Measurements from ENCODE around the gene SF1.
A peak's percentile ranks its signal among the peaks of the same experiment; 100 is the strongest.

DNA sequence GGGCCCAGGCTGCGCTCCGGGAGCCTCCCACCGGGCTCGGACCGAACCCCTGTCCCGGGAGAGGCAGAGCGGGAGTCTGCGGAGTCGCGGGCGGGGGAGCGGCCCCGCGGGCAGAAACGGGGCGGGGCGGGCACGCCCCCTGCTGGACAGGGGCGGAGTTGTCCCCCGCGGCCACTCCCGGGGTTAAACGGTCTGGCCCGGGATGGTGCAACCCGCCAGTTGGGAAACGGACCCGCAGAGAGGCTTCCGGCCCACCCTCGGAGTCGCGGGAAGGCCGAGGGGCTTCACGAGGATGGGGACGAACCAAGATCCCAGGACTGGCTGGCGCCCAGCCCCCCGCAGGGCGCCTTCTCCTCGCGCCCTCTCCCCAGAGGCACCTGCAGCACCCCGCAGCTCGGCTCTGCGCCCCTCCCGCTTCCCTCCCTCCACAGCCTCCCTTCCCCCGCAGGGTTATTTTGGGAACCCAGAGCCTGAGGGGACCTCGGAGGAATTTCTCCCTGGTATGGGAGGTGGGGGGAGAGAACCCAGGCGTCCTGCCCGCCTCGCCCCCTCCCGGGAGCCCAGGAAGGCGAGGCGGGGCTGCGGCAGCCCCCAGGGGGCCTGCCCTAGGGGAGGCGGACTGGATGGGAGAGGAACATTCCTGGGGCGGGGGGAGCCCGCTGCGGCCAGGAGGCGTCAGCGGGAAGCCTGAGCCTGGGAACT, 35.3 kb downstream of the SF1 start:
- TF ChIP-seq POLR2AphosphoS5 (IDR thresholded peaks at IDR 0.05; ENCODE audit: low read depth, low read length) (no peak), POLR2A (IDR thresholded peaks at IDR 0.05; ENCODE audit: control extremely low read depth in 1 of 2, low read depth in 2 of 2, low read length in 2 of 2) (0 out of 3 replicates have a peak, but pooled peaks of 1 of the 2 experiments have one; percentile 14), JUN (IDR thresholded peaks at IDR 0.05; ENCODE audit: low read depth, low read length) (no peak), BRCA1 (IDR thresholded peaks at IDR 0.05; ENCODE audit: low read depth, low read length) (no peak), SRF (IDR thresholded peaks at IDR 0.05; ENCODE audit: low read depth, low read length) (no peak), YY1 (IDR thresholded peaks at IDR 0.05; ENCODE audit: low read depth, low read length) (no peak), EZH2 (IDR thresholded peaks at IDR 0.05; ENCODE audit: low read depth, low read length, severe bottlenecking) (no peak), CREB1 (IDR thresholded peaks at IDR 0.05) (no peak), RXRA (IDR thresholded peaks at IDR 0.05; ENCODE audit: insufficient read depth, low read depth, low read length) (no peak), EGR1 (IDR thresholded peaks at IDR 0.05; ENCODE audit: borderline replicate concordance, low read depth, low read length) (no peak), SIN3A (conservative IDR thresholded peaks at IDR 0.05 in 1 of 2, IDR thresholded peaks at IDR 0.05 in 1 of 2; ENCODE audit: low read depth in 1 of 2, low read length in 2 of 2) (no peak), ZNF274 (IDR thresholded peaks at IDR 0.05; ENCODE audit: borderline replicate concordance, extremely low read depth, low read length) (no peak)
- TF ChIP-seq, protein P1, sequence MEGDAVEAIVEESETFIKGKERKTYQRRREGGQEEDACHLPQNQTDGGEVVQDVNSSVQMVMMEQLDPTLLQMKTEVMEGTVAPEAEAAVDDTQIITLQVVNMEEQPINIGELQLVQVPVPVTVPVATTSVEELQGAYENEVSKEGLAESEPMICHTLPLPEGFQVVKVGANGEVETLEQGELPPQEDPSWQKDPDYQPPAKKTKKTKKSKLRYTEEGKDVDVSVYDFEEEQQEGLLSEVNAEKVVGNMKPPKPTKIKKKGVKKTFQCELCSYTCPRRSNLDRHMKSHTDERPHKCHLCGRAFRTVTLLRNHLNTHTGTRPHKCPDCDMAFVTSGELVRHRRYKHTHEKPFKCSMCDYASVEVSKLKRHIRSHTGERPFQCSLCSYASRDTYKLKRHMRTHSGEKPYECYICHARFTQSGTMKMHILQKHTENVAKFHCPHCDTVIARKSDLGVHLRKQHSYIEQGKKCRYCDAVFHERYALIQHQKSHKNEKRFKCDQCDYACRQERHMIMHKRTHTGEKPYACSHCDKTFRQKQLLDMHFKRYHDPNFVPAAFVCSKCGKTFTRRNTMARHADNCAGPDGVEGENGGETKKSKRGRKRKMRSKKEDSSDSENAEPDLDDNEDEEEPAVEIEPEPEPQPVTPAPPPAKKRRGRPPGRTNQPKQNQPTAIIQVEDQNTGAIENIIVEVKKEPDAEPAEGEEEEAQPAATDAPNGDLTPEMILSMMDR (IDR thresholded peaks at IDR 0.05; ENCODE audit: control extremely low read depth in 1 of 3, insufficient read depth in 1 of 3, low read depth in 1 of 3, low read length in 3 of 3): peak in 2 of 3 experiments; percentile 74; a peak in 3 of 4 replicates
- TF ChIP-seq, protein P2, sequence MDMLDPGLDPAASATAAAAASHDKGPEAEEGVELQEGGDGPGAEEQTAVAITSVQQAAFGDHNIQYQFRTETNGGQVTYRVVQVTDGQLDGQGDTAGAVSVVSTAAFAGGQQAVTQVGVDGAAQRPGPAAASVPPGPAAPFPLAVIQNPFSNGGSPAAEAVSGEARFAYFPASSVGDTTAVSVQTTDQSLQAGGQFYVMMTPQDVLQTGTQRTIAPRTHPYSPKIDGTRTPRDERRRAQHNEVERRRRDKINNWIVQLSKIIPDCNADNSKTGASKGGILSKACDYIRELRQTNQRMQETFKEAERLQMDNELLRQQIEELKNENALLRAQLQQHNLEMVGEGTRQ (IDR thresholded peaks at IDR 0.05; ENCODE audit: low read length): no peak

Data from H1 (cell line).